H1 (cell line): ENCODE measurements around the gene KLHL14. TPM values are rescaled to one million over a fixed set of nuclear protein-coding genes. Genes with fewer than 3 reads are reported as not detected.

Source experiments
- CTCF ChIA-PET: fragments of 300-600 bp; sonication (Branson Sonifier 250); formaldehyde crosslinking; loops from one replicate; lab custom pipeline; 2021; ENCODE audit not compliant: partially characterized antibody; lab: Charles Lee
- POLR2A ChIA-PET: fragments of 300-600 bp; sonication (Branson Sonifier 250); formaldehyde crosslinking; loops from one replicate; lab custom pipeline; 2021; ENCODE audit warnings: inconsistent platforms; ENCODE audit not compliant: partially characterized antibody; lab: Charles Lee
- DNase-seq, 2 experiments: peaks; one replicate each; pipeline versions ENCODE4 v3.0.0 to v3.0.0-alpha.2; 2010 to 2022; ENCODE audit warnings: low spot score in 2 of 2, low read depth in 1 of 2, mixed read lengths in 1 of 2
- FAIRE-seq: peaks from 2 replicates; lab custom pipeline; 2011; peaks lifted over from hg19 to GRCh38; lab: Jason Lieb, UNC
- H2AFZ ChIP-seq: 2 replicates; pipeline ENCODE4 v1.8.1; 2012; ENCODE audit warnings: low read length, inconsistent platforms
- H2AK5ac ChIP-seq: 2 replicates; pipeline ENCODE4 v1.6.1; 2013; ENCODE audit warnings: low read depth, low read length
- H2BK120ac ChIP-seq: replicated peaks from 2 replicates; pipeline ENCODE3; 2013; ENCODE audit warnings: low read depth, low read length, inconsistent platforms
- H2BK12ac ChIP-seq: 2 replicates; pipeline ENCODE4 v1.6.1; 2013; ENCODE audit warnings: low read depth, low read length
- H2BK15ac ChIP-seq: 2 replicates; pipeline ENCODE4 v1.6.1; 2013; ENCODE audit warnings: low read length
- H2BK20ac ChIP-seq: 2 replicates; pipeline ENCODE4 v1.6.1; 2013; ENCODE audit warnings: low read length
- H2BK5ac ChIP-seq: 2 replicates; pipeline ENCODE4 v1.6.1; 2013; ENCODE audit warnings: low read depth, low read length
- H3K14ac ChIP-seq: 2 replicates; pipeline ENCODE4 v1.6.1; 2013; ENCODE audit warnings: inconsistent platforms; ENCODE audit not compliant: insufficient read length
- H3K18ac ChIP-seq: 2 replicates; pipeline ENCODE4 v1.6.1; 2013; ENCODE audit warnings: low read length; ENCODE audit errors: extremely low read depth
- H3K23ac ChIP-seq: 2 replicates; pipeline ENCODE4 v1.6.1; 2013; ENCODE audit warnings: inconsistent platforms; ENCODE audit not compliant: insufficient read length
- H3K23me2 ChIP-seq: 2 replicates; pipeline ENCODE4 v1.6.1; 2013; ENCODE audit warnings: low read depth, low read length
- H3K27ac ChIP-seq: 2 replicates; pipeline ENCODE4 v1.6.1; 2011; ENCODE audit warnings: low read depth, low read length, inconsistent platforms
- H3K27me3 ChIP-seq, 4 experiments: replicated peaks in 1 of 4; 1 replicate in 1 of 4; 2 replicates in 3 of 4; pipeline versions ENCODE4 v1.6.1 to v1.8.1; 2011 to 2013; ENCODE audit warnings: low read length in 3 of 4, mild to moderate bottlenecking in 3 of 4, inconsistent platforms in 2 of 4, mixed read lengths in 2 of 4, moderate library complexity in 1 of 4; ENCODE audit not compliant: control insufficient read depth in 3 of 4, insufficient read depth in 3 of 4; ENCODE audit errors: extremely low read depth in 1 of 4
- H3K36me3 ChIP-seq, 4 experiments: 2 replicates each; pipeline versions ENCODE4 v1.6.1 to v1.8.1; 2011 to 2013; ENCODE audit warnings: mild to moderate bottlenecking in 4 of 4, low read length in 3 of 4, moderate library complexity in 2 of 4, control low read depth in 1 of 4, inconsistent platforms in 1 of 4; ENCODE audit not compliant: insufficient read depth in 4 of 4, control insufficient read depth in 2 of 4
- H3K4ac ChIP-seq: replicated peaks from 2 replicates; pipeline ENCODE3; 2013; ENCODE audit warnings: low read length, low read depth, mixed read lengths, inconsistent platforms; ENCODE audit not compliant: insufficient read length
- H3K4me1 ChIP-seq, 4 experiments: replicated peaks in 1 of 4; 1 replicate in 1 of 4; 2 replicates in 3 of 4; pipeline versions ENCODE4 v1.6.1 to v1.8.1; 2011 to 2013; ENCODE audit warnings: low read length in 3 of 4, inconsistent platforms in 2 of 4, mixed read lengths in 1 of 4; ENCODE audit not compliant: insufficient read depth in 4 of 4, control insufficient read depth in 3 of 4
- H3K4me2 ChIP-seq, 2 experiments: 2 replicates each; pipeline versions ENCODE4 v1.6.1 to v1.8.1; 2011 to 2013; ENCODE audit warnings: low read depth in 2 of 2, low read length in 2 of 2, control low read depth in 1 of 2, inconsistent platforms in 1 of 2, mild to moderate bottlenecking in 1 of 2; ENCODE audit not compliant: insufficient read depth in 1 of 2
- H3K4me3 ChIP-seq, 4 experiments: fragments of 200-600, 300-600 bp in 1 of 4; sonication (generic), shearing (Covaris generic), sonication (Bioruptor Twin) in 1 of 4; 2 replicates each; pipeline versions ENCODE4 v1.5.1 to v1.8.1; 2011 to 2016; ENCODE audit warnings: low read length in 4 of 4, low read depth in 3 of 4, control low read depth in 2 of 4, inconsistent platforms in 2 of 4, mild to moderate bottlenecking in 2 of 4, mixed read lengths in 1 of 4, moderate library complexity in 1 of 4; ENCODE audit not compliant: insufficient read depth in 2 of 4; ENCODE audit errors: extremely low read depth in 1 of 4
- H3K56ac ChIP-seq: replicated peaks from 2 replicates; pipeline ENCODE3; 2013; ENCODE audit warnings: low read depth, mild to moderate bottlenecking, mixed read lengths, low read length, inconsistent platforms; ENCODE audit not compliant: insufficient read length
- H3K79me1 ChIP-seq: 2 replicates; pipeline ENCODE4 v1.6.1; 2013; ENCODE audit warnings: low read depth, low read length, control low read depth
- H3K79me2 ChIP-seq, 2 experiments: 2 replicates each; pipeline versions ENCODE4 v1.6.1 to v1.8.1; 2012 to 2013; ENCODE audit warnings: low read length in 2 of 2, mild to moderate bottlenecking in 2 of 2, inconsistent platforms in 1 of 2; ENCODE audit not compliant: insufficient read depth in 2 of 2, control insufficient read depth in 1 of 2
- H3K9ac ChIP-seq, 4 experiments: replicated peaks in 1 of 4; 1 replicate in 1 of 4; 2 replicates in 3 of 4; pipeline versions ENCODE4 v1.6.1 to v1.8.1; 2011 to 2013; ENCODE audit warnings: low read depth in 3 of 4, low read length in 3 of 4, control low read depth in 2 of 4, mild to moderate bottlenecking in 2 of 4, moderate library complexity in 2 of 4, inconsistent platforms in 1 of 4; ENCODE audit errors: extremely low read depth in 1 of 4
- H3K9me3 ChIP-seq, 2 experiments: 2 replicates each; pipeline versions ENCODE4 v1.6.1 to v1.8.1; 2012 to 2013; ENCODE audit warnings: mild to moderate bottlenecking in 2 of 2, moderate library complexity in 2 of 2, control low read depth in 1 of 2, inconsistent platforms in 1 of 2, low read depth in 1 of 2, low read length in 1 of 2, mixed read lengths in 1 of 2; ENCODE audit not compliant: insufficient read depth in 2 of 2
- H4K20me1 ChIP-seq, 2 experiments: replicated peaks in 1 of 2; 2 replicates each; pipeline versions ENCODE3 to v1.8.1; 2011 to 2013; ENCODE audit warnings: inconsistent platforms in 2 of 2, low read length in 2 of 2, mild to moderate bottlenecking in 1 of 2; ENCODE audit not compliant: insufficient read depth in 2 of 2, control insufficient read depth in 1 of 2
- H4K5ac ChIP-seq: 2 replicates; pipeline ENCODE4 v1.6.1; 2013; ENCODE audit warnings: low read length, low read depth, mixed read lengths, inconsistent platforms; ENCODE audit not compliant: insufficient read length
- H4K8ac ChIP-seq: 2 replicates; pipeline ENCODE4 v1.8.0; 2013; ENCODE audit warnings: mild to moderate bottlenecking, moderate library complexity, low read length, inconsistent platforms; ENCODE audit not compliant: insufficient read depth; ENCODE audit errors: extremely low read depth
- H4K91ac ChIP-seq: replicated peaks from 2 replicates; pipeline ENCODE3; 2013; ENCODE audit warnings: low read length, mixed read lengths, inconsistent platforms; ENCODE audit not compliant: insufficient read length
- CBX8 ChIP-seq: fragments of 300-800, 300-1000 bp; sonication (generic); IDR thresholded peaks from 2 replicates; pipeline ENCODE4 v1.7.1; 2016; ENCODE audit warnings: low read depth, low read length, borderline replicate concordance
- CEBPB ChIP-seq: IDR thresholded peaks from 2 replicates; pipeline ENCODE4 v1.6.1; 2012; ENCODE audit warnings: low read depth, low read length
- FOSL1 ChIP-seq: IDR thresholded peaks from 2 replicates; pipeline ENCODE4 v1.6.1; 2011; ENCODE audit warnings: mild to moderate bottlenecking, low read depth, low read length, moderate library complexity; ENCODE audit not compliant: insufficient read depth
- HDAC2 ChIP-seq, 2 experiments: fragments of 300-600 bp in 1 of 2; sonication (generic) in 1 of 2; IDR thresholded peaks; 2 replicates each; pipeline ENCODE4 v1.6.1; 2011 to 2012; ENCODE audit warnings: low read depth in 2 of 2, low read length in 2 of 2, mild to moderate bottlenecking in 2 of 2, moderate library complexity in 2 of 2, borderline replicate concordance in 1 of 2, inconsistent platforms in 1 of 2
- ZNF274 ChIP-seq: IDR thresholded peaks from 2 replicates; pipeline ENCODE4 v1.7.0; 2012; ENCODE audit warnings: low read length, borderline replicate concordance; ENCODE audit errors: extremely low read depth
- WGBS, 2 experiments: shearing (Covaris generic) in 1 of 2; methylation state at CpG; one replicate each; pipeline versions ENCODE4 v1.1.6 to v1.1.7; 2013 to 2015; ENCODE audit warnings: low lambda C conversion rate in 2 of 2, mixed read lengths in 2 of 2, inconsistent platforms in 1 of 2, low coverage in 1 of 2, missing lambda C conversion rate in 1 of 2; ENCODE audit not compliant: insufficient replicate concordance in 2 of 2, insufficient coverage in 1 of 2, insufficient read length in 1 of 2; ENCODE audit errors: extremely low coverage in 1 of 2, missing lambda C conversion rate in 1 of 2; 5-methylcytosine and 5-hydroxymethylcytosine counted together
- polyA plus RNA-seq, 7 experiments: library from polyadenylated mRNA; depleted of rRNA in 3 of 7; stranded (reverse) in 5 of 7; unstranded in 2 of 7; fragments of >200 nt in 5 of 7; fragments of 200-250 nt in 2 of 7; gene quantifications; 1 replicate in 5 of 7; 2 replicates in 1 of 7; 4 replicates in 1 of 7; pipeline versions ENCODE4 v1.2.1 to v1.2.3, GENCODE V29; 2011 to 2013; ENCODE audit warnings: missing spikeins in 2 of 7, mixed read lengths in 2 of 7
- total RNA-seq: library from RNA; stranded (reverse); fragmentation: NEBNext Ultra II Directional; extraction: Animal tissue kit (Norgen Biotek cat#: 25700); gene quantifications from 2 replicates; pipeline ENCODE4 v1.2.1, GENCODE V29; 2021

KLHL14 gene
- total and polyA plus RNA-seq, 2 of the 8 experiments (the other 6 are each of a cell fraction or from before 2014, with no cell fraction given), result 1.1 to 1.2 TPM

GRCh38 chr18:32717126-32717525, 55.7 kb downstream of the KLHL14 start:
- CTCF ChIA-PET, result interaction anchor here (1.1 to 4.2 kb wide), 3 partner anchors 10 to 206 kb away, joined by 3 to 18 read pairs (median 3); no protein-coding TSS in a partner anchor
- POLR2A ChIA-PET, result no interaction called here
- 93% methylated on average over 4 of the region's 4 CpGs; no CpG with 5 or more reads in 1 of the 2 experiments for WGBS, 2 experiments

More at GRCh38 chr18:32717126-32717525, 55.7 kb downstream of the KLHL14 start:
- Histone ChIP-seq H3K9me3 (no peaks in the 10 kb centered on the region), H3K14ac (no peak overlapping the region), H2AFZ (no peak overlapping the region), H2BK120ac (no peak overlapping the region), H3K23ac (no peak overlapping the region), H2BK20ac (no peak overlapping the region), H3K4ac (no peak overlapping the region), H2AK5ac (no peak overlapping the region), H3K27me3 (no peaks in the 10 kb centered on the region), H4K20me1 (no peaks in the 10 kb centered on the region), H3K56ac (no peak overlapping the region), H3K27ac (no peak overlapping the region), H4K8ac (no peak overlapping the region), H3K4me2 (no peak overlapping the region), H3K9ac (no peak overlapping the region), H3K4me1 (no peaks in the 10 kb centered on the region), H3K79me2 (no peaks in the 10 kb centered on the region), H2BK12ac (no peak overlapping the region), H2BK15ac (no peak overlapping the region), H3K18ac (no peak overlapping the region), H3K36me3 (no peaks in the 10 kb centered on the region), H3K4me3 (no peak overlapping the region), H2BK5ac (no peak overlapping the region), H3K23me2 (no peaks in the 10 kb centered on the region), H4K5ac (no peak overlapping the region), H4K91ac (no peak overlapping the region), H3K79me1 (no peaks in the 10 kb centered on the region)
- FAIRE-seq, result no peak
- no peak for TF ChIP-seq CBX8
- no peak for TF ChIP-seq FOSL1
- TF ChIP-seq HDAC2 (IDR thresholded peaks at IDR 0.05; ENCODE audit: borderline replicate concordance in 1 of 2, low read depth in 2 of 2, low read length in 2 of 2), result no peak
- TF ChIP-seq CEBPB, result no peak
- no peak for TF ChIP-seq ZNF274
- DNase-seq, result no peak
